OCI-LY7 (cell line): ENCODE measurements around the gene FN3K.

Source experiments
- EZH2phosphoT487 ChIP-seq: fragments of 200-600 bp; sonication (generic); IDR thresholded peaks from 2 replicates; pipeline ENCODE4 v1.6.1; 2018; ENCODE audit warnings: low read depth, borderline replicate concordance, mild to moderate bottlenecking, mixed run types, antibody characterized with exemption, low read length, moderate library complexity, mixed read lengths
- TF ChIP-seq, protein P1 (sequence below): fragments of 200-600 bp; sonication (generic); conservative IDR thresholded peaks from 2 replicates; pipeline ENCODE4 v1.5.1; 2014; ENCODE audit warnings: mild to moderate bottlenecking, antibody characterized with exemption, low read length, moderate library complexity, mixed read lengths

DNA sequence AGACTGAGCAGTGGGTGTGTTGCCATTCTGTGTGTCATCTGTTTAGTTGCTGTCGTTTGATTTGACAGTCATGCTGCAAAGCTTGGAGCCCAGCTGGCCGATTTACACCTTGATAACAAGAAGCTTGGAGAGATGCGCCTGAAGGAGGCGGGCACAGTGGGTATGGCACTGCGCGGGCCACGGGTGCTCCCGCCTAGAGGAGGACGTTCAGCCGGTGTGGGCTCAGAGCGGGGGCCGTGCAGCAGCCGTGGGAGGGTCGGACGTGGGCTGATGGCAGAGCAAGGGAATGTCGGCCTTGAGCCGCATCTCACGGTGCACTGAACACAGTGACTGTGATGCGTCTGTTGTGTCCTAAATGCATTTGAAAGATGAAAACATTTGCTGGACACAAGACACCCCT lies 15.2 kb upstream of the FN3K start:
- TF ChIP-seq, protein P1, sequence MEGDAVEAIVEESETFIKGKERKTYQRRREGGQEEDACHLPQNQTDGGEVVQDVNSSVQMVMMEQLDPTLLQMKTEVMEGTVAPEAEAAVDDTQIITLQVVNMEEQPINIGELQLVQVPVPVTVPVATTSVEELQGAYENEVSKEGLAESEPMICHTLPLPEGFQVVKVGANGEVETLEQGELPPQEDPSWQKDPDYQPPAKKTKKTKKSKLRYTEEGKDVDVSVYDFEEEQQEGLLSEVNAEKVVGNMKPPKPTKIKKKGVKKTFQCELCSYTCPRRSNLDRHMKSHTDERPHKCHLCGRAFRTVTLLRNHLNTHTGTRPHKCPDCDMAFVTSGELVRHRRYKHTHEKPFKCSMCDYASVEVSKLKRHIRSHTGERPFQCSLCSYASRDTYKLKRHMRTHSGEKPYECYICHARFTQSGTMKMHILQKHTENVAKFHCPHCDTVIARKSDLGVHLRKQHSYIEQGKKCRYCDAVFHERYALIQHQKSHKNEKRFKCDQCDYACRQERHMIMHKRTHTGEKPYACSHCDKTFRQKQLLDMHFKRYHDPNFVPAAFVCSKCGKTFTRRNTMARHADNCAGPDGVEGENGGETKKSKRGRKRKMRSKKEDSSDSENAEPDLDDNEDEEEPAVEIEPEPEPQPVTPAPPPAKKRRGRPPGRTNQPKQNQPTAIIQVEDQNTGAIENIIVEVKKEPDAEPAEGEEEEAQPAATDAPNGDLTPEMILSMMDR = no peak
- no peak for TF ChIP-seq EZH2phosphoT487
